ENCODE measurements around the gene HECA. TPM values are rescaled to one million over a fixed set of nuclear protein-coding genes. Genes with fewer than 3 reads are reported as not detected.
"Not testable (repeated sequence)": the region's sequence is repeated elsewhere in the genome, so short reads cannot be mapped to it uniquely, and the experiment has no call there.

Gene HECA
- polyA plus RNA-seq, 3 donors = 2.1 to 28.7 (median 3.3) TPM

DNA sequence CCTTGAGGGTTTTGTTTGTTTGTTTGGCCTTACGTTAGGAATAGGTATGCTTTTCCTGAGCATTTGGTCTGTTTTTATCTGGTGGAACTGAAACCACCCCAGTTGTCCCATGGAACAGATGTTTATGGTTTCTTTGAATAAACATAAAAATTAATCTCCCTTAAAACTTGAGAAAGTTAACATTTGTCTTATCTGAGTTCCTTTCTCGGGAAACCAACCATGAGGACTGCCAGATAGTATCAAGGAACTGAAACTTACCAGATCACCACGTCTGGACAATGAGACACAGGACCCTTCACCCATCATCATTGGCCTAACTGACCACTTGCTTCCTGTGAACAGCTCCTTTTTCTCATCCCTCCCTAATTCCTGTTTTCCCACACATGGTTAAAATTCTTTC, 15.3 kb upstream of the HECA start:
- TF ChIP-seq, protein P1, sequence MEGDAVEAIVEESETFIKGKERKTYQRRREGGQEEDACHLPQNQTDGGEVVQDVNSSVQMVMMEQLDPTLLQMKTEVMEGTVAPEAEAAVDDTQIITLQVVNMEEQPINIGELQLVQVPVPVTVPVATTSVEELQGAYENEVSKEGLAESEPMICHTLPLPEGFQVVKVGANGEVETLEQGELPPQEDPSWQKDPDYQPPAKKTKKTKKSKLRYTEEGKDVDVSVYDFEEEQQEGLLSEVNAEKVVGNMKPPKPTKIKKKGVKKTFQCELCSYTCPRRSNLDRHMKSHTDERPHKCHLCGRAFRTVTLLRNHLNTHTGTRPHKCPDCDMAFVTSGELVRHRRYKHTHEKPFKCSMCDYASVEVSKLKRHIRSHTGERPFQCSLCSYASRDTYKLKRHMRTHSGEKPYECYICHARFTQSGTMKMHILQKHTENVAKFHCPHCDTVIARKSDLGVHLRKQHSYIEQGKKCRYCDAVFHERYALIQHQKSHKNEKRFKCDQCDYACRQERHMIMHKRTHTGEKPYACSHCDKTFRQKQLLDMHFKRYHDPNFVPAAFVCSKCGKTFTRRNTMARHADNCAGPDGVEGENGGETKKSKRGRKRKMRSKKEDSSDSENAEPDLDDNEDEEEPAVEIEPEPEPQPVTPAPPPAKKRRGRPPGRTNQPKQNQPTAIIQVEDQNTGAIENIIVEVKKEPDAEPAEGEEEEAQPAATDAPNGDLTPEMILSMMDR (IDR thresholded peaks at IDR 0.05) = no peak
- Mint-ChIP-seq H3K4me1 (peaks cover 5% of the 10 kb centered on the region), H3K4me3 (no peak overlapping the region), H3K27me3 (ENCODE audit: low read depth in 3 of 3) (peaks cover 0 to 3% (median 0%) of the 10 kb centered on the region in 3 donors), H3K36me3 (peaks cover 0 to 2% of the 10 kb centered on the region in 2 donors), H3K9me3 (peaks cover 14 to 30% (median 19%) of the 10 kb centered on the region in 7 donors), H3K27ac (no peak overlapping the region)
- H3K27ac ChIP-seq (ENCODE audit: low read depth in 1 of 2, low read length in 2 of 2) = no peak overlapping the region
- no peaks in the 10 kb centered on the region for H3K36me3 ChIP-seq (replicated peaks in 1 of 2; ENCODE audit: control insufficient read depth in 1 of 2, insufficient read depth in 2 of 2, low read length in 2 of 2)
- H3K4me2 ChIP-seq (replicated peaks; ENCODE audit: extremely low read depth, low read length, poor library complexity, severe bottlenecking) = no peak overlapping the region
- H4K20me1 ChIP-seq (ENCODE audit: insufficient read depth, low read length) = no peaks in the 10 kb centered on the region
- H3K9me3 ChIP-seq (replicated peaks in 1 of 2; ENCODE audit: control insufficient read depth in 1 of 2, insufficient read depth in 1 of 2, low read length in 2 of 2) = peaks cover 10 to 21% of the 10 kb centered on the region in 2 donors
- H2AFZ ChIP-seq (ENCODE audit: insufficient read depth, low read depth, low read length, poor library complexity, severe bottlenecking) = no peak overlapping the region
- DNase-seq = no peak
- H3K79me2 ChIP-seq (ENCODE audit: insufficient read depth, low read length) = no peaks in the 10 kb centered on the region
- WGBS (ENCODE audit: insufficient coverage) = 48% methylated on average over 2 of the region's 3 CpGs
- H3K4me1 ChIP-seq (ENCODE audit: control insufficient read depth in 1 of 2, insufficient read depth in 2 of 2, low read length in 2 of 2) = peaks cover 0 to 1% of the 10 kb centered on the region in 2 donors
- H3K4me3 ChIP-seq (replicated peaks in 1 of 3; ENCODE audit: low read depth in 2 of 3, low read length in 3 of 3) = no peak overlapping the region
- no peaks in the 10 kb centered on the region for H3K27me3 ChIP-seq (ENCODE audit: control insufficient read depth in 2 of 2, insufficient read depth in 2 of 2, low read length in 2 of 2)
- H3K9ac ChIP-seq (ENCODE audit: insufficient read depth, low read length, poor library complexity, severe bottlenecking) = no peak overlapping the region
- intact Hi-C loops (cut with micrococcal nuclease) = no loop called here

DNA sequence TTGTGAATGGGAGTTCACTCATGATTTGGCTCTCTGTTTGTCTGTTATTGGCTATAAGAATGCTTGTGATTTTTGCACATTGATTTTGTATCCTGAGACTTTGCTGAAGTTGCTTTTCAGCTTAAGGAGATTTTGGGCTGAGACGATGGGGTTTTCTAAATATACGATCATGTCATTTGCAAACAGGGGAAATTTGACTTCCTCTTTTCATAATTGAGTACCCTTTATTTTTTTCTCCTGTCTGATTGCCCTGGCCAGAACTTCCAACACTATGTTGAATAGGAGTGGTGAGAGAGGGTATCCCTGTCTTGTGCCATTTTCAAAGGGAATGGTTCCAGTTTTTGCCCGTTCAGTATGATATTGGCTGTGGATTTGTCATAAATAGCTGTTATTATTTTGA, 12.1 kb upstream of the HECA start:
- H3K79me2 ChIP-seq (ENCODE audit: insufficient read depth, low read length); H3K27me3 Mint-ChIP-seq (ENCODE audit: low read depth in 3 of 3); H3K4me2 ChIP-seq (replicated peaks; ENCODE audit: extremely low read depth, low read length, poor library complexity, severe bottlenecking); H3K36me3 ChIP-seq (replicated peaks in 1 of 2; ENCODE audit: control insufficient read depth in 1 of 2, insufficient read depth in 2 of 2, low read length in 2 of 2); DNase-seq; H3K36me3 Mint-ChIP-seq; H3K4me3 ChIP-seq (replicated peaks in 1 of 3; ENCODE audit: low read depth in 2 of 3, low read length in 3 of 3); H3K27me3 ChIP-seq (ENCODE audit: control insufficient read depth in 2 of 2, insufficient read depth in 2 of 2, low read length in 2 of 2); H3K27ac ChIP-seq (ENCODE audit: low read depth in 1 of 2, low read length in 2 of 2); H4K20me1 ChIP-seq (ENCODE audit: insufficient read depth, low read length); H3K4me3 Mint-ChIP-seq; H3K9ac ChIP-seq (ENCODE audit: insufficient read depth, low read length, poor library complexity, severe bottlenecking); H2AFZ ChIP-seq (ENCODE audit: insufficient read depth, low read depth, low read length, poor library complexity, severe bottlenecking); intact Hi-C loops (cut with micrococcal nuclease): not testable (repeated sequence)
- Mint-ChIP-seq H3K4me1 (peaks cover 35% of the 10 kb centered on the region), H3K9me3 (peaks cover 14 to 30% (median 19%) of the 10 kb centered on the region in 7 donors), H3K27ac (peak overlapping the region in 1 of 7 donors; percentile 54)
- WGBS (ENCODE audit: insufficient coverage) = no CpG with 5 or more reads among the region's 3 CpGs
- Histone ChIP-seq H3K9me3 (replicated peaks in 1 of 2; ENCODE audit: control insufficient read depth in 1 of 2, insufficient read depth in 1 of 2, low read length in 2 of 2) (peaks cover 10 to 21% of the 10 kb centered on the region in 2 donors), H3K4me1 (ENCODE audit: control insufficient read depth in 1 of 2, insufficient read depth in 2 of 2, low read length in 2 of 2) (peaks cover 23 to 34% of the 10 kb centered on the region in 2 donors)
